ENCODE data around the gene TMEM231.
"Not testable (repeated sequence)": the region's sequence is repeated elsewhere in the genome, so short reads cannot be mapped to it uniquely, and the experiment has no call there.

TMEM231 gene

DNA sequence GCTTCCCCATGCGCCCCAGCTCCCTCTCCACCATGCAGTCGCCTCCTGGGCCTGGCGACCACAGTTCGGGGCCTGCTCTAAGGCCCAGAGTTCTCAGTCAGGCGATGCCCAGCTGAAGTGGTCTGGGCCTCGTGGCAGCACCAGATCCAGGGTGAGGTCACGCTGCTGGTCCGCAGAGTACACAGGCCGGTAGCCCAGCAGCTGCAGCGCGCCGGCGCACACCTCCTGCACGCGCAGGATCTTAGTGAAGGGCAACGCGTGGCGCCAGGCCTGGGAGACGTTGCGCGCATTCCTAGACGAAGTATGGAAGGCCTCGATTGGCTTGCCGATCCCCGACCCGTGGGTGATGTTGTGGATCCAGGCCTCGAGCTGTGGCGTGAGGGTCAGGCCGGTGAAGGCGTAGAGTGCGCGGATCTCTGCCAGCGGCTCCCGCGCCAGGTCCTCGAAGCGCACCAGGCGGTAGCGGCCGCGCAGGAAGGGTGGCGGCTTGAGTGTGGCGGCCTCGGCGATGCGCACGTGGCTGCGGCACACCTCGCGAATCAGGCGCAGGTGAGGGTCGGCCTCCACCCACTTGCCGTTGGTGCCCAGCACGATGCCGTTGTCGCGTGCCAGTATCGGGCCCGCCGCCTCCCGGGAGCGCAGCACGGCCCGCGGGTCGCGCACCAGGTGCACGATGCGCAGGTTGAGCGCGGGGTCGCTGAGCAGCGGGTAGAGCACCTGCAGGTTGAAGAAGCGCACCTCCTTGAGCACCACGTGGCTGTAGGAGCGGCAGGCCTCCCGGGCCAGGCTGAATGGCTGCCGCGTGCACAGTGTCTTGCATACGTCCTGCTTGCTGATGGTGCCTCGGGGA is 26.8 kb downstream of the TMEM231 start:
- DNase-seq = no peak

- no peak for DNase-seq
Observed at GRCh38 chr16:75527825-75528299, 28.2 kb downstream of the TMEM231 start.

GRCh38 chr16:75526032-75526790 is 29.8 kb downstream of the TMEM231 start:
- no peak for DNase-seq

DNA sequence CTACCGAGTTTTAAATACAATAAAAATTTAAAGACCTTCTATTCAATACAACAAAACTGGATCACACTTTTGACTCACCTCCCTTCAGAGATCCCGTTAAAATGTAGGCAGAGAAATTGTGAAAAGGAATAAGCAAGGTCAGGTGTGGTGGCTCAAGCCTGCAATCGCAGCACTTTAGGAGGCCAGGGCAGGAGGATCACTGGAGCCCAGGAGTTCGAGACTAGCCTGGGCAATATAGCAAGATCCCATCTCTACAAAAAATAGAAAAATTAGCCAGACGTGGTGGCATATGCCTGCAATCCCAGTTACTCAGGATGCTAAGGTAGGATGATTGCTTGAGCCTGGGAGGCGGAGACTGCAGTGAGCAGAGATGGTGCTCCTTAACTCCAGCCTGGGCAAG is 36.9 kb downstream of the TMEM231 start:
- no peak for DNase-seq

DNA sequence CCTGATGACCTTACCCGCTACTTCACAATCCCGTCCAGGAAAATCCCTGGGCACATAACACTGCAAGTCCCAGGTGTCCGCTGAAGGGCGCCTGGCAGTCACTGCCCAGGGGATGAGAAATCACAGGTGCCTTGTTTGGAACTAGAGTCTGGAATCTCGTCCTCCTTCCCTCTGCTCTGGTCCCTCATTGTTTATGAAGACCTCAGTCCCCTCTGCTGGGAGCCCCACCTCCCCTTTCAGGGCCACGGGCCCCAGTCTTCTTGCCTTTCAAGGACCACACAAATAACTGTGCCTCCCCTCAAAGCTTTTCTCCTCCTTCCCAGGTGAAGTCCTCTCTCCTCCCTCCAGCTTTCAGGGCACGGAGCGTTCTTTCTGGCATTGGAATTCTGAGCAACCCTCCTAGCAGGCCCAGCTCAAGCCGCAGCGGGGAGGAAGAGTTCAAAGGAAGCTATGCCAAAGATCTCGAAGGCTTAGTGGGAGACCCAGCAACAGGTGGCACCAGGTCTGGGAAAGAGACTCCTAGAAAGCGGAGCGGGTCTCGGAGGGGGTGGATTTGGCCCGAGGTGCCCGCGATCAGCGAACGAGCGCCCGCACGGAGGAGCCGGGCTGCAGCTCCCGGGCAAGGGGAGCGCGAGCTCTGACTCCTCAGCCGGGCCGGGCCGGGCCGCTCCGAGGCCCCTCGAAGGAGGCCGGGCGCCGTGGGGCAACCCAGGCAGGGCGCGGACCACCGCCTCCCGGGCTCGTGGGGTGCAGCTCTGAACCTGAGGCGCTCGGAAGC is 39.7 kb downstream of the TMEM231 start:
- DNase-seq = peak; percentile 5

GRCh38 chr16:75514296-75514695 is 41.8 kb downstream of the TMEM231 start:
- DNase-seq = no peak

DNA sequence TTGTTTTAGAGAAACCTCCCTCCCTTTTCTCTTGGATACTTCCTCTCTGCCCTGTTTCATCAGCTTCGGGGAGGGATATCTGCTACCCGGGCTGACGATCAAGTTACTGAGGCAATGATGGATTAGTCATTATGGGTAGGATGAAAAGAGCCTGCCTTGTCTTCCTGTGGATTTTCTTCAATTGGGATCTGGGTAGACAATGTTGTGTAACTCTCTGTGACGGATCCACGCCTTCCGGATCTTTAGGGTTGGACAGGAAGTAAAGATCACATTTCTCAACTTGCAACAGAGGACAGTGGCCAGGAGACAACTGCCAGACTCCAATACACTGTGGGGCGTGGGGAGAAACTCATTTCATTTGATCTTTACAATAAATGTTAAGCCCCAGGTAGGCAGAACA is 49.5 kb downstream of the TMEM231 start:
- DNase-seq = no peak

DNA sequence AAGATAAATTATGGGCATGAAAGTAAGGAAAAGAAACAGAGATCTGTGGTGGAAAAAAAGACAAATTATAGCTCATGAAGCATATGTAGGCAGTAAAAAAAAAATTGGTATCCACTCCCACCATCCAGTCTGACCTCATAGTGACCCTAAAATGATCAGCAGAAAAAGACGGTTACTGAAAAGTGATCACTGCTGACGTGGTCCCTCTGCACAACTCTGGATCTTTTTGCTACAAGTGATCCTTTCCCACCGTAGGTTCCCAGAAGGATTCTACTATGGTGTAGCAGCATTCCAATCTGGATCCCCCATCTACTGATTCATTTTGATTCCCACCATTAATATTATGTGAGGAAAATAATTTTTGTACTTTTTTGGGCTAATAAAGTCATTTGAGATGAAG is 49.9 kb downstream of the TMEM231 start:
- DNase-seq = no peak

GRCh38 chr16:75503801-75504200 is 52.3 kb downstream of the TMEM231 start:
- DNase-seq = no peak

GRCh38 chr16:75502916-75503605 is 53.0 kb downstream of the TMEM231 start:
- no peak for DNase-seq

DNA sequence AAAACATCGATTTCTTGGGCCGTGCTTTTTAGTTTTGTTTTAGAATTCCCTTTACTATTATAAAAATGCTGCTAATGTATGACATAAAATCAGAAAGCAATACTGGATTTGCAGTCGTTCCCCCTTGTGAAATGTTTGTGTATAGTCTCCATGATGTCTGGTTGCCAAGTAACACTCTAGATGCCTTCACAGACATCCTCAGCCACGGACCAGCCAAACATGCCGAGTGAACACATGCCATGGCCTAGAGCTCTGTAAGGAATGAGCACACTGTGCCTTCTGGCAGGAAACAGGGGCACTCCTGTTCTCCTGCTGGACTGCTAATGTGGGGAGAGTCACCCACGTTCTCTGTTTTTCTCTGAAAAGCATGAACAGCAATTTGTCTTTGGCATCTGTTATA is 54.2 kb downstream of the TMEM231 start:
- not testable (repeated sequence) for DNase-seq

- DNase-seq = no peak
Observed at GRCh38 chr16:75501359-75501758, 54.7 kb downstream of the TMEM231 start.

- DNase-seq = peak; percentile 66
Observed at GRCh38 chr16:75498605-75499322, 57.3 kb downstream of the TMEM231 start.

- DNase-seq = no peak
Observed at GRCh38 chr16:75497558-75497957, 58.5 kb downstream of the TMEM231 start.

DNA sequence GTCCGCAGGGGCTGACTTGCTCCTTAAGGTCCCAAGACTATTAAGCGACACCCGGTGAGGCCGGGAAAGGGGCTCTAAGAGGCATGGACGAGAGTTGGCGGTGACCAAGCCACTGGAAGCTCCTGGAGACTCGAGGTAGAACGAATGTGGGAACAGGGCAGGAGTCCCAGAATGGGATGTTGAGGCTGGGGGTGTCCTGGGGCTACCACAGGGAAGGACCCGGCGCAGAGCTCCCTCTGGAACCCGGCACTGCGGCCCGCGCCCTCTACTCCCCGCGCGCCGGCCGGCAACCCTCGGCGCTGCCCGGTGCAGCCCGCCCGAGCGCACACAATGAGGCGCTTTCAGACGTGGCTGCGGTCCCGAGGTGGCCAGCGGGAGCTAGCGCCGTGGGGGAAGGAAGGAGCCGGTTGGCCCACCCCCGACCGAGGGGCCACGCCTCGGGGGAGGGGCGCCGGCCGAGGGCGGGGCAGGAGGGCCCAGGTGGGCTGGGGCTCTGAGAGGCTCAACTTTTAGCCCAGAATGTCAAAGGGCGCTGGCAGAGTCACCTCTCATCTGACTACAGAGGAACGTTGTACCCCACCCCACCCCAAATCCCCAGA is 60.9 kb downstream of the TMEM231 start, which contains the start of gene CHST6:
Gene CHST6, minus strand, starts transcription at position 366 of the 599 bp plus-strand sequence. CDS start 15,613 bp downstream, outside the sequence.
- DNase-seq = peak; percentile 18

DNA sequence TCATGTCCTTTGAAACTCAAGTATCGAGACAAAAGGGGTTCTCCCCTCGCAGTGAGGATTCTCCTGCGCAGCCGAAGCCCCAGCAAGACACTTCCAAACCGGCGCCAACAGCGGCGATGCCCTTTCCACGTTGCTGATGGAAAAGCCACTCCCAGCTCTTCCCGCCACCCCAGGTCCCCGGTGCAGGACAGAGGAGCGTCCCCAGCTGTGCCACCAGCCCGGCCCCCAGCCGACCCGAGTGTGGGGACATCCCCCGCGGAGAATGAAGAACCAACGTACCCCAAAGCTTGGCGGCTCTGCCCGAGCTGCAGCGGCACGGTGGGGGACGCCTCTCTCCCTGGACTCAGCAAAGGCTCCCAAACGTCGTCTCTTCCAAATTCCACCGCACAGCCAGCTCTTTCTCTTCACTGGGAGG is 61.4 kb downstream of the TMEM231 start:
- no peak for DNase-seq

DNA sequence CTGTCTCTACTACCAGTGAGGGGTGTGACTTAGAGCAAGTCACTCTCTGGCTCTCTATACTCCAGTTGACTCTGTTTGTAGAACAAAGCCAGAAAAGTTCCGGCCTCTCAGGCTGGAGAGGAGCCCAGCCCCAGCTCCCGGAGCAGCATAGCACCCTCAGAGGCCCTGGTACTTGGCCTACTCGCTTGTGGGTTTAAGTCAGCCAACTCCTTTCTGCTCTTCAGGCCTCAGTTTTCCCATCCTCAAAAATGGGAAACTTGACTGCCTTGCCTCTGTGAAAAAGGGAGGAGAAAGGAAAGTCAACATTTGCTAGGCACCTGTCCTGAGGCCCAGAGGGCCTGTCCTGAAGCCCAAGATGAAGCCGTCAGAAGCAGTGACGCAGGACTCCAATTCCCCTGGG is 61.9 kb downstream of the TMEM231 start:
- DNase-seq = no peak

- DNase-seq = peak; percentile 68
Observed at GRCh38 chr16:75491876-75492275, 64.2 kb downstream of the TMEM231 start.

- DNase-seq = no peak
Observed at GRCh38 chr16:75488322-75488721, 67.7 kb downstream of the TMEM231 start.

Data from NCI-H345 (cell line).